Putamen (tissue), 1 donor: ENCODE data around the gene MMGT1.
A peak's percentile ranks its signal among the peaks of the same experiment; 100 is the strongest.

Experiments used
- DNase-seq: peaks from one replicate; pipeline ENCODE4 v3.0.0-alpha.2; 2016; ENCODE audit warnings: low spot score

The MMGT1 gene

GRCh38 chrX:135973548-135974278 lies at the start of gene MMGT1:
MMGT1 (minus strand) TSS chrX:135973988; CDS start chrX:135973675, 313 bp downstream.
- peak; percentile 80 for DNase-seq

DNA sequence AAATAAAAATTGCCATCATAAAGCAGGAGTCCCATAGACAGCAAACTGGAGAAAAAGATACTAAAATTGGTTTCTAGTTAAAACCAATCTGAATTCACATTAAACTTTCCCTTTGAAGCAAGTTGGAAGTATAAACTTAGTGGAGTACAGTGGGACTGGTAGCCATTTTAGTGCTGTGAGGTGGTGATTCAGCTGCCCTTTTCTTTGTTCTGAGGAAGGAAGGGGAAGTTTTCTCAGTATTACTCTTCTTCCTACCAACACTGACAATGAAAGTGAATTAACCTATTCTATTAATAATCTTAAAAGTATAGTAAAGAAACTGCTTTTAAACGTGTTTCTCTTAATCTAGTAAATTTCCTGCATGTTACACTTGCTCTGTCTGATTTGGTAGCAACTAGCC lies 48.1 kb upstream of the MMGT1 start:
- DNase-seq = no peak

- no peak for DNase-seq
These were observed 47.4 kb upstream of the MMGT1 start for GRCh38 chrX:136021160-136021559.

- DNase-seq = no peak
These were observed 45.4 kb upstream of the MMGT1 start for GRCh38 chrX:136019226-136019625.

DNA sequence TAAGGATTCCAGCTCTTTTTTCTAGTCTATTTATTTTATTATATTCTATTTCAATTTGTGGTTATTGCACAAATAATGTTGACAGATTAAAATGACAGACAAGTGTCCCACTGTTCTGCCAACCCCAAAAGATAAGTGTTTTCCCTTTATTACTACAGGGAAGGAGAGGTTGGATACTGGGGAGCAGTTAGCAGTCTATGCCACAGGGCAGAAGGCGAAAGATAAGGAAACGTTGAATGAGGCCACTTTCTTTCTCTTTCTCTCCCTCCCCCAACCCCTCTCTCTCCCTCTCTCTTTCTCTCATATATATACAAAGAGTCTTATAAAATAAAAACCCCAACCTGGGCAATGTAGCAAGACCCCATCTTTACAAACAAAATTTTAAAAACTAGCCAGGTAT lies 43.1 kb upstream of the MMGT1 start:
- DNase-seq = no peak

GRCh38 chrX:136015016-136015415 lies 41.2 kb upstream of the MMGT1 start:
- no peak for DNase-seq

GRCh38 chrX:135988245-135988644 lies 14.5 kb upstream of the MMGT1 start:
- DNase-seq = no peak

DNA sequence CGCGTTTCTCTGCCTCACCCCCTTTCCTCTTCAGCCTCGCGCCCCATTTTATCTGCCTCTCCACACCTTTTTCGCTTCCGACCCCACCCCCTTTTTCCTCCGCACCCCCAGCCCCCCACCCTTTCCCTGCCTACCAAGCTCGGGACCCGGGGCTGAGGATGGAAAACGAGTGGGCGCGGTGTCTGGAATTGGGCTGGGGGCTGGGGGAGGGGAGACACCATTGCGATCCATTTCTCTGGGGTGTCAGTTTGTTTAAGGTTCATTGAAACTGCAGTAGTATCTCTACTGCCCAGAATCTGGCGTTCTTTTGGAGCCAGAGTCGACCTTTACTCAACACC lies 12.2 kb upstream of the MMGT1 start:
- no peak for DNase-seq

DNA sequence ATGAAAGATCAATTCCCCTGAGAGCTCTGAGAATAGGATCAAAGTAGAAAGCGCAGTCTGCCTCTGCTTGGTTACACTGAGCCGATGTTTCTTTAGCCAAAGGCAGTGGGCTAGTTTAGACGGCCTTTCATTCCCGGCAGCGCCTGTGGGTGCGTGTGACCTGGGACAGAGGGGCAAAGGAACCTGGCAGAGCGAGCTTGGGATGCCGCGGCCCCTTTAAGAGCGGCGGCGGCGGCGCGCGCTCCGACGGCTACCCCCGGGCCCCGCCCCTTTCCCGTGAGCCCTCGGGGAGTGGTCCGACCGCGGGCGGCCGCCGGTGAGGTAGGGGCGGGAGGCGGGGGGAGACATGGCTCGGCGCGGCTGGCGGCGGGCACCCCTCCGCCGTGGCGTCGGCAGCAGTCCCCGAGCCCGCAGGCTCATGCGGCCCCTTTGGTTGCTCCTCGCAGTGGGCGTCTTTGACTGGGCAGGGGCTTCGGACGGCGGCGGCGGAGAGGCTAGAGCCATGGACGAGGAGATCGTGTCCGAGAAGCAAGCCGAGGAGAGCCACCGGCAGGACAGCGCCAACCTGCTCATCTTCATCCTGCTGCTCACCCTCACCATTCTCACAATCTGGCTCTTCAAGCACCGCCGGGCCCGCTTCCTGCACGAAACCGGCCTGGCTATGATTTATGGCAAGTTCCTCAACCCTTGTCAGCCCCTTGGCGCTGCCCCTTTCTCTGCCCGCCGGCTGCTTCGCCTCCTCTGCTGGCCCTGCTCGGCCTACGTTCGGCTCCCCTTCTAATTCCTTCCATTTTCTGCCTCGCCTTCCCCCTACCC lies 11.6 kb upstream of the MMGT1 start, which contains the start of gene SLC9A6:
TSS of gene SLC9A6 (plus strand) at position 279 of the 816 bp plus-strand sequence. CDS start at position 503, 224 bp downstream.
- DNase-seq = peak; percentile 71

GRCh38 chrX:135984791-135985156 lies 11.0 kb upstream of the MMGT1 start:
- DNase-seq = no peak

DNA sequence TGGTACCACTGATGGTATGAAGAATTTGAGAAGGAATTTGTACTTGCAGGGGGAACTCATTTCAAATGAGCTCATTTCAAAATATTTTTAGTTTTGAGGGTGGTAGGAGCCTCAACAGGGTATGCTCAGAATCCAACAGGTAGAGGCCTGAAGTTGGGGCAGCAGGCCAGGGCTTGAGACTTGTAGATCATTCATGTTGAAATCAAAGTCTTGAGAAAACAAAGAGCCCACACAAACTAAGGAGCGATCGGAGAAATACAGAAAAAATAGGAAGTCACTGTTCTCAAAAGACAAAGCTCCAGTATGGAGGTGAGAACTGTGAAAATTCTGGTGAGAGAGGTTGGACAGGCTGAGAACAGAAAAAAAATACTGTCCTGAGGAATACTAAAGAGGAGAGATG lies 10.5 kb upstream of the MMGT1 start:
- no peak for DNase-seq

DNA sequence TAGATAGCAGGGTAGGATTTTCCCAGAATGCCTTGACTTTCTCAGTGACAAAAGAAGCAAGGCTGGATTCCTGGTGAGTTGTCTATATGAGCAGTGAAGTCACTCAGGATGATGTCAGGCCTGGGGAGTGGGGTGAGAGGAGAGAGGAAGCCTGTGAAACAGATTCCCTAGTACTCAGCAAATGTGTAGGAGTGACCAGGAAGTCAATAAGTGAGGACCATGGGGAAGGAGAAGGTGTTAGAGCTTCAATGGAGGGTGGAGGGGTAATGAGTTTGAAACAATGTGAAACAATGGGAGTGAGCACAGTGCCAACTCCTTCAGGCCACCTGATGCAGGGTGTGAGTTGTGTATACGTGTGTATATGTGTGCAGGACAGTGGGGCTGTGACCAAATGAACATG lies 9.1 kb upstream of the MMGT1 start:
- no peak for DNase-seq

DNA sequence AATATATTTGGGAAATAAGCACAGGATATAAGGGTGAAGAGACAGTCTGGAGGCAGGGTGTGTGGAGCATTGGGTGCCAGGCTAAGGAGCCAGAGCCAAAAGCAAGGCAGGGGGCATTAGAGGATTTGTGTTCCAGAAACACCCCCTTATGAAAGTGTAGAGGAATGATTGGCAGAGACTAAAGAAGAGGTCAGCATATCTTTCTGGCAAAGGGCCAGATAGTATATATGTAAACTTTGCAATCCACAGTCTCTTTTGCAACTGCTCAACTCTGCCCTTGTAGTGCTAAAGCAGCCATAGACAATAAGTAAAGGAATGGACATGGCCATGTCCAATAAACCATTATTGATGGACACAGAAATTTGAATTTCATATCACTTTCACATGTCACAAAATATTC lies 7.9 kb upstream of the MMGT1 start:
- DNase-seq = no peak

- no peak for DNase-seq
These were observed 7.2 kb upstream of the MMGT1 start for GRCh38 chrX:135981010-135981409.

GRCh38 chrX:135977611-135978010 lies 3.8 kb upstream of the MMGT1 start:
- no peak for DNase-seq

DNA sequence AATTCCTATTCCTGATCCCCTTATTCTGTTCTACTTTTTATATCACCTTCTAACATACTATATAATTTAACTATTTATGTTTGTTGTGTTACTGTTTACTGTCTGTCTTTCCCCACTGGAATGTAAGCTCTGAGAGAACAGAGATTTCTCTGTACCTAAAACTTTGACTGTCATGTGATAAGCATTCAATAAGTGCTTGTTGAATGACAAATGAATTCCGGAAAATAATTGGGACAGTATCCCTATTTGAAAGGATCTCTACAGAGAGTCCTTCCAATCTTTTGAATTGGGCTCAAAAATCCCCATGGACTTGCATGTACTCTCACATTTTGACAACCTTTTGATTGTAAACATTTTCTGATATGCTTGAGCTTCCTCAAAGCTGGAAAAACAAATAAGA lies 1.6 kb upstream of the MMGT1 start:
- no peak for DNase-seq

DNA sequence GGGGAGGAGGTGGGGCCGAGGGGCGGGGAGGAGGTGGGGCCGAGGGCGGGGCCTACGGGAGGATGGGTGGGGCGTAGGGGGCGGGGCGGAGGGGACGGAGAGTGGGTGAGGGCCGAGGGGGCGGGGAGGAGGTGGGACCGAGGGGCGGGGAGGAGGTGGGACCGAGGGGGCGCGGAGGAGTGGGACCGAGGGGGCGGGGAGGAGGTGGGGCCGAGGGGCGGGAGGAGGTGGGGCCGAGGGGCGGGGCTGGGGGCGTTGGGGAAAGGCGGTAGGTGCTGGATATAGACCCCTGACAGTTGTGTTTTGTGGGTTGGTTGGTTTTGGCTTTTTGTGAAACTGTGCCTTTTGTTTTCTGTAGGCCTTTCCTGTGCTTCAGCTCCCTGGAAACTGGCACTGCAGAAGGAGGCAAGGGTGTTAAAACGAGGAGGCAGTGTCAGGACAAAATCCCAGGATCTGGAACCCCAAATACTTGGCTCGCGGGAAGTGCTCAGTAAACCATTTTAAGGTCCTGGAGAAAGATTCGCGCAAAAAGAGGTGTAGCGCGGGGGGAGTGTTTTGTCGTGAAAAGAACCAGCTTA lies 580 bp upstream of the MMGT1 start:
- DNase-seq = peak; percentile 72

DNA sequence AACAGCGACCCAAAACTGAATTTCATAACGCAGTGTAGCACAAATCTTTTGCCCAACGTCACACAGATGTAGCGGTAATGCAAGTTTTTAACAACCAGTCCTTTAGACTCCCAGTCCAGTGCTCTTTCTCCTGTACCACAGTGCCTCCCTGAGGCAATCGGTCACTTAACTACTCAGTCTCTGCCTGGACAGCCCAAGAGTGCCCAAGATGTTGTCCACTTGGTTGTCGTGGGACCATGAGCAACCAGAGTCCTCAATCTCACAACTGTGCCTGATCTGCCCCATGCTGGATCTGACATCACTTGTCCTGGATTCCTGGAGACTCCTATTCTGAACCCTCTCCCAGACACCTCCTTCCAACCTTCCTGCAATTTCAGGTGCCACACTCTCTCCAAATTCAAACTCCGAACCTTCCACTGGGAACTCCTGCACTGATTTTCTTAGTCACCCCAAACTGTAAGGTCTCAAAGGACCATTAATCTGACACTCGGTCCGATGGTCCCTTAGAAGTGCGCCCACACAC lies 702 bp downstream of the MMGT1 start:
- DNase-seq = no peak

DNA sequence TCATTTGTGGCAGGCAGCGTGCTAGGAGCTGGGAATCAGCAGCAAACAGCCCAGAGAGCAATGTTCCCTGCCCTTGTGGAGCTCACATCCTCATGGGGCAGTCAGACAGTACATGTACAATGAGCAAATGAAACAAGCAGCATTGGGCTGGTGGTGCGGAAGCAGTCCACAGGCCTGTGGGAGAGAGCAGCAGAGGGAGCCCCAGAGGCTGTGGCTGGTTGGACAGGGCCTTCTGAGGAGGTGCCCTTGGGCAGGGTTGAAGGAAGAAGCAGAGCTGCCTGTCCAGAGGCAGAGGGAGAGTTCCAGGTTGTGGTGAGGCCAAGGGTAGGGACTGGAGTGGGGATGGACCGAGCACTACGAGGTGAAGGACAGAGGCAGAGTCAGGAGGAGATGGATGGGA lies 22.5 kb downstream of the MMGT1 start:
- DNase-seq = no peak

GRCh38 chrX:135944486-135944885 lies 29.3 kb downstream of the MMGT1 start:
- no peak for DNase-seq

DNA sequence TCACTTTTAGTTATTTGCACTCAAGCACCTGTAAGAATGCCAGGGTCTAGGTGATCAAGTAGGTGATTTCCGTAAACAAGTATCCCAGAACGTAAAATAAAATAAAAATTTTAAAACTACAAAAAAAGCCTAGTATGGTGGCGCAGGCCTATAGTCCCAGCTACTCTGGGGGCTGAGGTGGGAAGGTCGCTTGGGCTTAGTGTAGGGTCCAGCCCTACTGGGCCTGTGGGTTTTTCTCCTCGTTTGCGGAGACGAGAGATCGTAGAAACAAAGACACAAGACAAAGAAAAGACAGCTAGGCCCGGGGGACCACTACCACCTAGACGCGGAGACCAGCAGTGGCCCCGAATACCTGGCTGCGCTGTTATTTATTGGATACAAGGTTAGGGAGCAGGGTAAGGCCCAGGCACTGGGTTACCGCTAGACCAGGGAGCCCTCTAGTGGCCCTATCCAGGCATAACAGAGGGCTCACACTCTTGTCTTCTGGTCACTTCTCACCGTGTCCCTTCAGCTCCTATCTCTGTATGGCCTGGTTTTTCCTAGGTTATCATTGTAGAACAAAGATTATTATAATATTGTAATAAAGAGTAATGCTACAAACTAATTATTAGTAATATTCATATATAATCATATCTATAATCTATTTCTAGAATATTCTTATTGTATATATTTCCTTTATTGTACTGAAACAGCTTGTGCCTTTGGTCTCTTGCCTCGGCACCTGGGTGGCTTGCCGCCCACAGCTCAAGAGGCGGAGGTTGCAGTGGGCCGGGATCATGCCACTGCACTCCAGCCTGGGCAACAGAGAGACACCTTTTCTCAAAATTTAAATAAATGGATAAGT lies 41.9 kb downstream of the MMGT1 start:
- DNase-seq = peak; percentile 0

- no peak for DNase-seq
These were observed 45.9 kb downstream of the MMGT1 start for GRCh38 chrX:135927897-135928296.
